ENCODE data around the gene OLFML1. TPM values are rescaled to one million over a fixed set of nuclear protein-coding genes. Genes with fewer than 3 reads are reported as not detected.

OLFML1 gene
- total and polyA plus RNA-seq, 4 experiments from 2014 or later = not detected

- no peaks in the 10 kb centered on the region for H3K36me3 Mint-ChIP-seq
- H3K27ac Mint-ChIP-seq = no peak overlapping the region
- no peaks in the 10 kb centered on the region for H3K9me3 Mint-ChIP-seq
- H3K27ac ChIP-seq (ENCODE audit: low read depth, low read length) = no peak overlapping the region
- no peaks in the 10 kb centered on the region for H3K4me1 Mint-ChIP-seq
- DNase-seq = no peak
- peaks cover 0 to 4% of the 10 kb centered on the region in 2 donors for H3K27me3 Mint-ChIP-seq
- H3K4me3 Mint-ChIP-seq = no peak overlapping the region
- no peaks in the 10 kb centered on the region for H3K36me3 ChIP-seq (ENCODE audit: insufficient read depth, low read length)
- CTCF ChIA-PET (ENCODE audit: partially characterized antibody) = no interaction called here
- H3K4me3 ChIP-seq (ENCODE audit: low read length in 2 of 2) = no peak overlapping the region
- no peaks in the 10 kb centered on the region for H3K9me3 ChIP-seq (ENCODE audit: control insufficient read depth in 1 of 2, low read length in 2 of 2)
- H3K27me3 ChIP-seq (ENCODE audit: insufficient read depth, low read length) = peaks cover 4% of the 10 kb centered on the region
- POLR2A ChIA-PET (ENCODE audit: partially characterized antibody) = no interaction called here
- H3K4me1 ChIP-seq (ENCODE audit: insufficient read depth, low read length) = no peaks in the 10 kb centered on the region
- intact Hi-C loops (cut with micrococcal nuclease) = no loop called here
Measured at GRCh38 chr11:7495882-7496551, 10.7 kb downstream of the OLFML1 start.

GRCh38 chr11:7498193-7498592 lies 12.9 kb downstream of the OLFML1 start:
- no peaks in the 10 kb centered on the region for H3K36me3 Mint-ChIP-seq
- Histone ChIP-seq H3K4me1 (ENCODE audit: insufficient read depth, low read length) (no peaks in the 10 kb centered on the region), H3K9me3 (ENCODE audit: control insufficient read depth in 1 of 2, low read length in 2 of 2) (no peaks in the 10 kb centered on the region), H3K27me3 (ENCODE audit: insufficient read depth, low read length) (no peaks in the 10 kb centered on the region), H3K36me3 (ENCODE audit: insufficient read depth, low read length) (no peaks in the 10 kb centered on the region), H3K27ac (ENCODE audit: low read depth, low read length) (no peak overlapping the region), H3K4me3 (ENCODE audit: low read length in 2 of 2) (no peak overlapping the region)
- ChIA-PET CTCF (ENCODE audit: partially characterized antibody) (no interaction called here), POLR2A (ENCODE audit: partially characterized antibody) (no interaction called here)
- H3K27ac Mint-ChIP-seq = no peak overlapping the region
- no peak overlapping the region for H3K4me3 Mint-ChIP-seq
- H3K27me3 Mint-ChIP-seq = peaks cover 0 to 4% of the 10 kb centered on the region in 2 donors
- H3K9me3 Mint-ChIP-seq = no peaks in the 10 kb centered on the region
- intact Hi-C loops (cut with micrococcal nuclease) = no loop called here
- no peaks in the 10 kb centered on the region for H3K4me1 Mint-ChIP-seq
- DNase-seq = no peak

GRCh38 chr11:7499081-7499480 lies 13.8 kb downstream of the OLFML1 start:
- H3K9me3 Mint-ChIP-seq = no peaks in the 10 kb centered on the region
- DNase-seq = no peak
- H3K27me3 ChIP-seq (ENCODE audit: insufficient read depth, low read length) = no peaks in the 10 kb centered on the region
- H3K4me1 Mint-ChIP-seq = no peaks in the 10 kb centered on the region
- H3K36me3 ChIP-seq (ENCODE audit: insufficient read depth, low read length) = no peaks in the 10 kb centered on the region
- ChIA-PET CTCF (ENCODE audit: partially characterized antibody) (no interaction called here), POLR2A (ENCODE audit: partially characterized antibody) (no interaction called here)
- H3K27me3 Mint-ChIP-seq = peaks cover 0 to 4% of the 10 kb centered on the region in 2 donors
- no peaks in the 10 kb centered on the region for H3K9me3 ChIP-seq (ENCODE audit: control insufficient read depth in 1 of 2, low read length in 2 of 2)
- no peaks in the 10 kb centered on the region for H3K4me1 ChIP-seq (ENCODE audit: insufficient read depth, low read length)
- intact Hi-C loops (cut with micrococcal nuclease) = no loop called here
- H3K4me3 Mint-ChIP-seq = no peak overlapping the region
- no peaks in the 10 kb centered on the region for H3K36me3 Mint-ChIP-seq
- H3K27ac Mint-ChIP-seq = no peak overlapping the region
- no peak overlapping the region for H3K4me3 ChIP-seq (ENCODE audit: low read length in 2 of 2)
- H3K27ac ChIP-seq (ENCODE audit: low read depth, low read length) = no peak overlapping the region

- Mint-ChIP-seq H3K9me3 (no peaks in the 10 kb centered on the region), H3K4me1 (no peaks in the 10 kb centered on the region), H3K4me3 (no peak overlapping the region), H3K27ac (no peak overlapping the region), H3K36me3 (no peaks in the 10 kb centered on the region), H3K27me3 (peaks cover 0 to 1% of the 10 kb centered on the region in 2 donors)
- Histone ChIP-seq H3K9me3 (ENCODE audit: control insufficient read depth in 1 of 2, low read length in 2 of 2) (no peaks in the 10 kb centered on the region), H3K4me1 (ENCODE audit: insufficient read depth, low read length) (no peaks in the 10 kb centered on the region), H3K27me3 (ENCODE audit: insufficient read depth, low read length) (no peaks in the 10 kb centered on the region), H3K27ac (ENCODE audit: low read depth, low read length) (no peak overlapping the region), H3K36me3 (ENCODE audit: insufficient read depth, low read length) (no peaks in the 10 kb centered on the region), H3K4me3 (ENCODE audit: low read length in 2 of 2) (no peak overlapping the region)
- intact Hi-C loops (cut with micrococcal nuclease) = no loop called here
- CTCF ChIA-PET (ENCODE audit: partially characterized antibody) = interaction anchor here (1.7 kb wide), 1 partner anchor 12 kb away, joined by 6 read pairs; no protein-coding TSS in a partner anchor
- DNase-seq = no peak
- POLR2A ChIA-PET (ENCODE audit: partially characterized antibody) = no interaction called here
Measured at GRCh38 chr11:7500251-7500650, 14.9 kb downstream of the OLFML1 start.

GRCh38 chr11:7501251-7501650 lies 15.9 kb downstream of the OLFML1 start:
- H3K4me3 Mint-ChIP-seq = no peak overlapping the region
- intact Hi-C loops (cut with micrococcal nuclease) = no loop called here
- H3K27me3 ChIP-seq (ENCODE audit: insufficient read depth, low read length) = no peaks in the 10 kb centered on the region
- no peak overlapping the region for H3K4me3 ChIP-seq (ENCODE audit: low read length in 2 of 2)
- H3K9me3 Mint-ChIP-seq = no peaks in the 10 kb centered on the region
- H3K27ac ChIP-seq (ENCODE audit: low read depth, low read length) = no peak overlapping the region
- no peak for DNase-seq
- ChIA-PET CTCF (ENCODE audit: partially characterized antibody) (interaction anchor here (1.7 kb wide), 1 partner anchor 11 kb away, joined by 6 read pairs; no protein-coding TSS in a partner anchor), POLR2A (ENCODE audit: partially characterized antibody) (no interaction called here)
- no peaks in the 10 kb centered on the region for H3K36me3 Mint-ChIP-seq
- peaks cover 0 to 1% of the 10 kb centered on the region in 2 donors for H3K27me3 Mint-ChIP-seq
- no peaks in the 10 kb centered on the region for H3K4me1 ChIP-seq (ENCODE audit: insufficient read depth, low read length)
- no peaks in the 10 kb centered on the region for H3K36me3 ChIP-seq (ENCODE audit: insufficient read depth, low read length)
- H3K27ac Mint-ChIP-seq = no peak overlapping the region
- no peaks in the 10 kb centered on the region for H3K9me3 ChIP-seq (ENCODE audit: control insufficient read depth in 1 of 2, low read length in 2 of 2)
- no peaks in the 10 kb centered on the region for H3K4me1 Mint-ChIP-seq

GRCh38 chr11:7501894-7502293 lies 16.6 kb downstream of the OLFML1 start:
- H3K4me3 Mint-ChIP-seq = no peak overlapping the region
- no peak overlapping the region for H3K27ac ChIP-seq (ENCODE audit: low read depth, low read length)
- intact Hi-C loops (cut with micrococcal nuclease) = no loop called here
- no peaks in the 10 kb centered on the region for H3K4me1 Mint-ChIP-seq
- H3K27me3 Mint-ChIP-seq = peaks cover 1 to 2% of the 10 kb centered on the region in 2 donors
- ChIA-PET POLR2A (ENCODE audit: partially characterized antibody) (no interaction called here), CTCF (ENCODE audit: partially characterized antibody) (interaction anchor here (1.7 kb wide), 1 partner anchor 11 kb away, joined by 6 read pairs; no protein-coding TSS in a partner anchor)
- no peak overlapping the region for H3K4me3 ChIP-seq (ENCODE audit: low read length in 2 of 2)
- DNase-seq = no peak
- H3K27me3 ChIP-seq (ENCODE audit: insufficient read depth, low read length) = no peaks in the 10 kb centered on the region
- no peaks in the 10 kb centered on the region for H3K36me3 ChIP-seq (ENCODE audit: insufficient read depth, low read length)
- no peaks in the 10 kb centered on the region for H3K36me3 Mint-ChIP-seq
- no peaks in the 10 kb centered on the region for H3K4me1 ChIP-seq (ENCODE audit: insufficient read depth, low read length)
- no peak overlapping the region for H3K27ac Mint-ChIP-seq
- no peaks in the 10 kb centered on the region for H3K9me3 Mint-ChIP-seq
- no peaks in the 10 kb centered on the region for H3K9me3 ChIP-seq (ENCODE audit: control insufficient read depth in 1 of 2, low read length in 2 of 2)

- Mint-ChIP-seq H3K4me3 (no peak overlapping the region), H3K27ac (no peak overlapping the region), H3K9me3 (no peaks in the 10 kb centered on the region), H3K36me3 (no peaks in the 10 kb centered on the region), H3K4me1 (peaks cover 0 to under 1% (median 0%) of the 10 kb centered on the region in 4 donors), H3K27me3 (peaks cover 0 to 3% of the 10 kb centered on the region in 2 donors)
- intact Hi-C loops (cut with micrococcal nuclease) = no loop called here
- ChIA-PET POLR2A (ENCODE audit: partially characterized antibody) (no interaction called here), CTCF (ENCODE audit: partially characterized antibody) (no interaction called here)
- H3K4me3 ChIP-seq (ENCODE audit: low read length in 2 of 2) = no peak overlapping the region
- no peaks in the 10 kb centered on the region for H3K4me1 ChIP-seq (ENCODE audit: insufficient read depth, low read length)
- H3K36me3 ChIP-seq (ENCODE audit: insufficient read depth, low read length) = no peaks in the 10 kb centered on the region
- no peaks in the 10 kb centered on the region for H3K27me3 ChIP-seq (ENCODE audit: insufficient read depth, low read length)
- DNase-seq = no peak
- H3K9me3 ChIP-seq (ENCODE audit: control insufficient read depth in 1 of 2, low read length in 2 of 2) = no peaks in the 10 kb centered on the region
- H3K27ac ChIP-seq (ENCODE audit: low read depth, low read length) = no peak overlapping the region
Measured at GRCh38 chr11:7506243-7506642, 20.9 kb downstream of the OLFML1 start.
